Fibroblast of pulmonary artery (primary cell): ENCODE results near the gene MAN1C1.
"Not testable (repeated sequence)": the region's sequence is repeated elsewhere in the genome, so short reads cannot be mapped to it uniquely, and the experiment has no call there.

Source experiments
- DNase-seq: peaks from one replicate; pipeline ENCODE4 v3.0.0-alpha.2; 2010; ENCODE audit warnings: low read depth
- H3K4me3 ChIP-seq: replicated peaks from 2 replicates; pipeline ENCODE4 v1.5.1; 2011; ENCODE audit warnings: low read depth, mild to moderate bottlenecking, control low read depth, low read length, moderate library complexity
- TF ChIP-seq, protein P1 (sequence below): IDR thresholded peaks from 2 replicates; pipeline ENCODE4 v1.5.1; 2011; ENCODE audit warnings: mild to moderate bottlenecking, control low read depth, low read length, inconsistent platforms; ENCODE audit errors: missing control alignments

MAN1C1 gene

DNA sequence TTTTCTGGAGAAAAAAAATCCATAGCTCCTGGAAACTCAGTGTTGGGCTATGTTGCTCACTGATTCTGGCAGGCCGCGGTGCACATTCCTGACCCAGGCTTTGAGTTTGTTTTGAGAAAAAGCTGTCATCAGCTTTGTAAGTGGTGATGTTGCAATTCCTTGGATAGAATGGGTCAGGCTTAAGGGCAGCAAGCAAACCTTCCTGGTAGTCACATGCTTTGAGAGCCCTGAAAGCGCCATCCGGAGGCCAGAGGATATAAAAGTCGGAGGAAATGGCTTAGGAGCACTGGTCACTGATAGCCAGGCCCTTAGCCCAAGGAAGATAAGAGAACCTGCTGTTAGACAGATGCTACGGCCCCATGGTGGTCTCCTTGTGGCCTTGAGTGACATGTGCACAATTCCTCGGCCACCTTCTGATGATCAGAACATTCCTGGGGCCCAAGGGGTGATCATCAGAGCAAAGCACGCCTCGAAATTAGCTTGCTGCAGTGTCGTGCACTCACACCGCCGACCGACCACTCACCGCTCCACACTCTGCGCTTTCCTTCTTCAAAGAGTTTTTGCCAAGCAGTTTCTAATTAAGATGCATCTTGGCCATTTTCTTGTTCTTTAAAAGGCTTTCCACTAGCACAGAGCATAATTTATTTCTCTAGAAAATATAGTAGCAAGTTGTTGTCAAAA lies 78.6 kb downstream of the MAN1C1 start:
- DNase-seq, result peak; percentile 99
- TF ChIP-seq, protein P1, sequence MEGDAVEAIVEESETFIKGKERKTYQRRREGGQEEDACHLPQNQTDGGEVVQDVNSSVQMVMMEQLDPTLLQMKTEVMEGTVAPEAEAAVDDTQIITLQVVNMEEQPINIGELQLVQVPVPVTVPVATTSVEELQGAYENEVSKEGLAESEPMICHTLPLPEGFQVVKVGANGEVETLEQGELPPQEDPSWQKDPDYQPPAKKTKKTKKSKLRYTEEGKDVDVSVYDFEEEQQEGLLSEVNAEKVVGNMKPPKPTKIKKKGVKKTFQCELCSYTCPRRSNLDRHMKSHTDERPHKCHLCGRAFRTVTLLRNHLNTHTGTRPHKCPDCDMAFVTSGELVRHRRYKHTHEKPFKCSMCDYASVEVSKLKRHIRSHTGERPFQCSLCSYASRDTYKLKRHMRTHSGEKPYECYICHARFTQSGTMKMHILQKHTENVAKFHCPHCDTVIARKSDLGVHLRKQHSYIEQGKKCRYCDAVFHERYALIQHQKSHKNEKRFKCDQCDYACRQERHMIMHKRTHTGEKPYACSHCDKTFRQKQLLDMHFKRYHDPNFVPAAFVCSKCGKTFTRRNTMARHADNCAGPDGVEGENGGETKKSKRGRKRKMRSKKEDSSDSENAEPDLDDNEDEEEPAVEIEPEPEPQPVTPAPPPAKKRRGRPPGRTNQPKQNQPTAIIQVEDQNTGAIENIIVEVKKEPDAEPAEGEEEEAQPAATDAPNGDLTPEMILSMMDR, result peak; percentile 40
- no peak overlapping the region for H3K4me3 ChIP-seq

DNA sequence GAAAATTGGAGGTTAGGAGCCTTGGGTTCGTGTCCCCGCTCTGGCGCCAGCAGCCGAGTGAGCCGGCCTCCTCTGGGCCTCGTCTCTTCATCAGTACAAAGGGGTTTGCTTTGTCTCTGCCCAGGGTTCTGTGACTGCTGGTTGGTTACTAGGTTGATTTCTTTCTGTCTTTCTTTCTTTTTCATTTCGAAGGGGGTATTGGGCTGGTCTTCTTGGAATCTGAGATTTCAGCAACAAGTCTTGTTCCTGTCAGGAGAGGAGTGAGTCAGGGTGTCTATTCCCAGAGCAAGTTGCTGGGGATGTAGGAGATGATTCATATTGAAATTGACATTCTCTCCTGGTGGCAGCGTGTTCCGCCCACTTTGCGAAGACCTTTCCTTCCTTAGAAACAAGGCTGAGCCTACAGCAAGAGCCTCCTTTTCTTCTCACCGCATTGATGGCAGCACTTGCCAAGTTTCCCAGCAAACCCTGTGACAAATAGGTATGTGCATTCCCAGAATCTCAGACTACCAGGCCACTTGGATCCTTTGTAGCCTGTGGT lies 79.2 kb downstream of the MAN1C1 start:
- TF ChIP-seq, protein P1, result no peak
- peak; percentile 95 for DNase-seq

DNA sequence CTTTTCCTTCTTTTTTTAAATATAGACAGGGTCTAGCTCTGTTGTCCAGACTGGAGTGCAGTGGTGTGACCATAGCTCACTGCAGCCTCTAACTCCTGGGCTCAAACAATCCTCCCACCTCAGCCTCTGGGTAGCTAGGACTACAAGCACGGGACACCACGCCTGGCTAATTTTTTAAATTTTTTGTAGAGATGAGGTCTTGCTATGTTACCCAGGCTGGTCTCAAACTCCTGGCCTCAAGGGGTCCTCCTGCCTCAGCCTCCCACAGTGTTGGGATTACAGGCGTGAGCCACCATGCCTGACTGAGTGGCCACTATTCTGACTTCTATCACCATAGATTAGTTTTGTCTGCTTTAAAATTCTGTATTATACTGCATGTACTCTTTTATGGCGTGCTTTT lies 80.1 kb downstream of the MAN1C1 start:
- DNase-seq, H3K4me3 ChIP-seq: not testable (repeated sequence)

More for the DNA sequence above, 79.2 kb downstream of the MAN1C1 start:
- no peak overlapping the region for H3K4me3 ChIP-seq

DNA sequence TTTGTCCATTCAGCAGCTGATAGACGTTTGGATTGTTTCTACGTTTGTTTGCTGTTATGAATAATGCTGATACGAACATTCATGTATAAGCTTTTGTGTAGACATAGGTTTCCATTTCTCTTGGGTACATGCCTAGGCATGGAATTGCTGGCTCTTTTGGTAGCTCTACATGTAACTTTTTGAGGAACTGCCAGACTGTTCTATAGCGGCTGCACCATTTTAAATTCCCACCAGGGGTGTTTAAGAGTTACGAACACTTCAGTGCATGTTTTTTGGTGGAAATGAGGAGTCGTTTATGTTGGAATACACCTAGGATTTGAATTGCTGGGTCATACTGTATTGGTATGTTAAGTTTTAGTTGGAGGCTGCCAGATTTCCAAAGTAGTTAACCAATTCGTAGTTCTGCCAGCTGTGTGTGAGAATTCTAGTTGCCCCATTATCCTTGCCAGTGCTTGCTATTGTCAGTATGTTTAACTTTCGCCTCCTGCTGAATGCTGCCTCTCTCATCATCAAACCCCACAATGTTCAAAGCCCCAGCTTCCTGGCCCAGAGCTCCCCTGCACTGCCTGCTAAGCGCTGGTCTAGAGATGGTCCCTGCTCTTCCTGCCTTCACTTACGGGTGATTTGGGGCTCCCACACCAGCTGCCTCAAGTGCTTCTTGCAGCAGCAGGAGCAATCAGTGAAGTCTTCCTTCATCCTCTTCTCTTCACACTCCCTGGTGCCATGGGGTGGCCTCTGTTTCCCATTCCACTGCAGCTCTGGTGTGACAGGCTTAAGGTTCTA lies 81.0 kb downstream of the MAN1C1 start:
- H3K4me3 ChIP-seq, result no peak overlapping the region
- TF ChIP-seq, protein P1, result no peak
- no peak for DNase-seq

DNA sequence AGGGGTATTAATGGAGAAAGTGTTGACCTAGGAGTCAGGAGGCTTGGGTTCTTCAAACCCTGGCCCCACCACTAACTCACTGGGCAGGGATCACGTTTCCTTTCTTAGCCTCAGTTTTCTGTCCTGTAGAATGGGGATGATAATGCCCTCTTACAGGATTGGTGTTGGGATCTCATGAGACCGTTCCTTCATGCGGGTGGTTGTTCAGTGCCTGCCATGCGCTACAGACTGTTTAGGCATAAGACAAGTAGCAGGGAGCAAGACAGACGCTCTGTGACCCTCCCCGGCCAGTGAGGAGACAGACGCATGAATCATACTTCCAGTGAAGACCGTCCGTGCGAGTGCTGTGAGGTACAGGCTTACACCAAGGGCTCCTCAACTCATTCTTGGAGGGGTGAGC lies 81.7 kb downstream of the MAN1C1 start:
- DNase-seq, result no peak
- no peak overlapping the region for H3K4me3 ChIP-seq
- TF ChIP-seq, protein P1, result no peak

DNA sequence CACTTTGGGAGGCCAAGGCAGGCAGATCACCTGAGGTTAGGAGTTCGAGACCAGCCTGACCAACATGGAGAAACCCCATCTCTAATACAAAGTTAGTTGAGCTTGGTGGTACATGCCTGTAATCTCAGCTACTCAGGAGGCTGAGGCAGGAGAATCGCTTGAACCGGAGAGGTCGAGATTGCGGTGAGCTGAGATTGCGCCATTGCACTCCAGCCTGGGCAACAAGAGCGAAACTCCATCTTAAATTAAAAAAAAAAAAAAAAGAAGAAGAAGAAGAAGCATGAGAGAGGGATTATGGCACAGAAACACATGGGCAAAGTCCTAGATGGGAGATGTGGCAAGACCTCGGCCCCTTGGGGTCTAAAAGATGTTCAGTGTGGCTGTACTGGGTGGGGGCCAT lies 82.5 kb downstream of the MAN1C1 start:
- not testable (repeated sequence) for H3K4me3 ChIP-seq, DNase-seq

DNA sequence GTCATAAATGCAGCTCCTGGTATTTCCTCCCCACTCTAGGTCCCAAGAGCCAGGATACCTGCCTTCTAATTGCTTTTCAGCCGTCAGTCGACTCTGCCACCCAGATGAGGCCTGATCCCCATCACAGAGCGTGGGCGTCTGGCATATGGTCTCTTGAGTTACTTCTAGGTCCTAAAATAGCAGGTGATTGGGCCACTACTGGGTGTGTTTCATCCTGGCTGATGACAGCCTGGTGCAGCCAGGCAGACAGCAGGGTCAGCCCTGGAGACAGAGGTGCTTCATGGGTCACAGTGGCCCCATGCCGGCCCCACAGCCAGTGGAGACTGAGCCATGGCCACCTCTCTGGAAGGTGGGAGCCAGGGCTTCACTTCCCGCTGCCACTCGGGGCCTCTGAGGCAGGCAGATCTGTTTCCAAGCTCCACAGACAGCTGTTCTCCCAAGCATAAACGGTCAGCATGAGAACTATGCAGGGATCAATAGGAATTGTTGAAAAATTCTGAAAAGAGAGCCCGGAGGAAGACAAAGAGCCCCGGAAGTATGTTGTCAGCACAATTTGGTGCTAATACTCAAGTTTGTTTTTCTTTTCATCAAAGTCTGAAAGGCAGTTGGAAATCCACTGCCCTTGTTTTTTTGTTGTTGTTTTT lies 83.0 kb downstream of the MAN1C1 start:
- H3K4me3 ChIP-seq, result no peak overlapping the region
- TF ChIP-seq, protein P1, result no peak
- DNase-seq, result no peak
